ENCODE measurements around the gene KBTBD4. TPM values are rescaled to one million over a fixed set of nuclear protein-coding genes. Genes with fewer than 3 reads are reported as not detected.

KBTBD4 gene
- total RNA-seq, 2 experiments from 2014 or later: 11.9 to 18.4 TPM

- Mint-ChIP-seq H3K4me1 (peaks cover 4% of the 10 kb centered on the region), H3K27me3 (peaks cover 23% of the 10 kb centered on the region), H3K4me3 (no peak overlapping the region), H3K9me3 (ENCODE audit: low read depth) (no peaks in the 10 kb centered on the region), H3K36me3 (ENCODE audit: low read depth) (peaks cover 2% of the 10 kb centered on the region), H3K27ac (no peak overlapping the region)
- ATAC-seq (no peak), DNase-seq (no peak)
- intact Hi-C loops (cut with DNase I, micrococcal nuclease): no loop called here
- ChIA-PET POLR2A (no interaction called here), CTCF (no interaction called here)
Observed at GRCh38 chr11:47589977-47590861, 11.4 kb upstream of the KBTBD4 start.

GRCh38 chr11:47589584-47589976 is 10.8 kb upstream of the KBTBD4 start:
- Mint-ChIP-seq H3K4me3 (no peak overlapping the region), H3K9me3 (ENCODE audit: low read depth) (no peaks in the 10 kb centered on the region), H3K4me1 (peaks cover 4% of the 10 kb centered on the region), H3K27me3 (peaks cover 20% of the 10 kb centered on the region), H3K36me3 (ENCODE audit: low read depth) (peaks cover 7% of the 10 kb centered on the region), H3K27ac (no peak overlapping the region)
- POLR2A ChIA-PET: no interaction called here
- intact Hi-C loops (cut with DNase I, micrococcal nuclease): no loop called here
- ATAC-seq (no peak), DNase-seq (no peak)
- CTCF ChIA-PET: no interaction called here

- peaks cover 11% of the 10 kb centered on the region for H3K36me3 Mint-ChIP-seq (ENCODE audit: low read depth)
- peaks cover 17% of the 10 kb centered on the region for H3K27me3 Mint-ChIP-seq
- intact Hi-C loops (cut with DNase I, micrococcal nuclease): no loop called here
- H3K27ac Mint-ChIP-seq: no peak overlapping the region
- H3K4me3 Mint-ChIP-seq: no peak overlapping the region
- peaks cover 4% of the 10 kb centered on the region for H3K4me1 Mint-ChIP-seq
- no peaks in the 10 kb centered on the region for H3K9me3 Mint-ChIP-seq (ENCODE audit: low read depth)
- ATAC-seq (no peak), DNase-seq (no peak)
- CTCF ChIA-PET: no interaction called here
- POLR2A ChIA-PET: no interaction called here
Observed at GRCh38 chr11:47589118-47589517, 10.3 kb upstream of the KBTBD4 start.

- Mint-ChIP-seq H3K4me1 (no peaks in the 10 kb centered on the region), H3K36me3 (ENCODE audit: low read depth) (peaks cover 22% of the 10 kb centered on the region), H3K27me3 (peaks cover 6% of the 10 kb centered on the region), H3K9me3 (ENCODE audit: low read depth) (no peaks in the 10 kb centered on the region), H3K4me3 (no peak overlapping the region), H3K27ac (no peak overlapping the region)
- ChIA-PET POLR2A (interaction anchor here (0.6 kb wide), 1 partner anchor 47 kb away, joined by 3 read pairs; no protein-coding TSS in a partner anchor), CTCF (no interaction called here)
- intact Hi-C loops (cut with DNase I, micrococcal nuclease): no loop called here
- DNase-seq (no peak), ATAC-seq (no peak)
Observed at GRCh38 chr11:47587723-47588326, 9.1 kb upstream of the KBTBD4 start.

- CTCF ChIA-PET: no interaction called here
- Mint-ChIP-seq H3K36me3 (ENCODE audit: low read depth) (peaks cover 27% of the 10 kb centered on the region), H3K9me3 (ENCODE audit: low read depth) (no peaks in the 10 kb centered on the region), H3K27ac (no peak overlapping the region), H3K4me3 (no peak overlapping the region), H3K4me1 (no peaks in the 10 kb centered on the region), H3K27me3 (peaks cover 3% of the 10 kb centered on the region)
- ATAC-seq (no peak), DNase-seq (no peak)
- POLR2A ChIA-PET: interaction anchor here (0.6 kb wide), 1 partner anchor 48 kb away, joined by 3 read pairs; no protein-coding TSS in a partner anchor
- intact Hi-C loops (cut with DNase I, micrococcal nuclease): no loop called here
Observed at GRCh38 chr11:47587039-47587716, 8.4 kb upstream of the KBTBD4 start.

GRCh38 chr11:47586098-47586855 is 7.5 kb upstream of the KBTBD4 start, which contains the start of gene FAM180B:
Gene FAM180B (plus strand): TSS chr11:47586678. CDS start chr11:47586769, 91 bp downstream.
- CTCF ChIA-PET: interaction anchor here (1.1 kb wide), 1 partner anchor 33 kb away, joined by 3 read pairs; no protein-coding TSS in a partner anchor
- DNase-seq (no peak), ATAC-seq (no peak)
- Mint-ChIP-seq H3K36me3 (ENCODE audit: low read depth) (peaks cover 31% of the 10 kb centered on the region), H3K9me3 (ENCODE audit: low read depth) (no peaks in the 10 kb centered on the region), H3K27ac (no peak within 1 kb of the TSS), H3K4me1 (no peaks in the 10 kb centered on the region), H3K27me3 (no peaks in the 10 kb centered on the region), H3K4me3 (no peak within 1 kb of the TSS)
- intact Hi-C loops (cut with DNase I, micrococcal nuclease): no loop called here
- POLR2A ChIA-PET: no interaction called here

GRCh38 chr11:47583844-47584243 is 5.1 kb upstream of the KBTBD4 start:
- ATAC-seq: no peak
- H3K27ac Mint-ChIP-seq: no peak overlapping the region
- H3K27me3 Mint-ChIP-seq: no peaks in the 10 kb centered on the region
- no peak for DNase-seq
- POLR2A ChIA-PET: no interaction called here
- peaks cover 15% of the 10 kb centered on the region for H3K4me1 Mint-ChIP-seq
- no peaks in the 10 kb centered on the region for H3K9me3 Mint-ChIP-seq (ENCODE audit: low read depth)
- H3K4me3 Mint-ChIP-seq: no peak overlapping the region
- H3K36me3 Mint-ChIP-seq (ENCODE audit: low read depth): peaks cover 39% of the 10 kb centered on the region
- CTCF ChIA-PET: no interaction called here
- intact Hi-C loops (cut with DNase I, micrococcal nuclease): no loop called here

GRCh38 chr11:47577460-47578041 is 1.2 kb downstream of the KBTBD4 start:
- Mint-ChIP-seq H3K4me1 (peaks cover 41% of the 10 kb centered on the region), H3K4me3 (peak overlapping the region; percentile 87), H3K9me3 (ENCODE audit: low read depth) (no peaks in the 10 kb centered on the region), H3K27me3 (no peaks in the 10 kb centered on the region), H3K36me3 (ENCODE audit: low read depth) (peaks cover 48% of the 10 kb centered on the region), H3K27ac (peak overlapping the region; percentile 93)
- POLR2A ChIA-PET: interaction anchor here (0.8 to 1.9 kb wide), 3 partner anchors 12 to 26 kb away, joined by 3 to 14 read pairs (median 4); partner anchors contain the start of gene PTPMT1
- CTCF ChIA-PET: interaction anchor here (0.6 to 1.9 kb wide), 8 partner anchors 11 to 336 kb away, joined by 3 to 9 read pairs (median 4); partner anchors contain the start of gene CELF1
- no peak for DNase-seq
- intact Hi-C loops (cut with DNase I, micrococcal nuclease): loop anchor here (1.0 to 5.0 kb wide), 11 partner anchors 12 to 877 kb away; partner anchors contain the start of genes ACP2 (in 1 of the 2), ARFGAP2 (in 1 of the 2), ARHGAP1 (in 1 of the 2) and CELF1 (in 1 of the 2)
- no peak for ATAC-seq

- Mint-ChIP-seq H3K27me3 (no peaks in the 10 kb centered on the region), H3K9me3 (ENCODE audit: low read depth) (no peaks in the 10 kb centered on the region), H3K27ac (no peak overlapping the region), H3K4me3 (no peak overlapping the region), H3K36me3 (ENCODE audit: low read depth) (peaks cover 51% of the 10 kb centered on the region), H3K4me1 (peaks cover 24% of the 10 kb centered on the region)
- ChIA-PET POLR2A (interaction anchor here (0.5 kb wide), 1 partner anchor 19 kb away, joined by 3 read pairs; no protein-coding TSS in a partner anchor), CTCF (interaction anchor here (0.5 to 1.1 kb wide), 3 partner anchors 11 to 21 kb away, joined by 3 to 4 read pairs (median 3); no protein-coding TSS in a partner anchor)
- DNase-seq (no peak), ATAC-seq (no peak)
- intact Hi-C loops (cut with DNase I, micrococcal nuclease): no loop called here
Observed at GRCh38 chr11:47573321-47573720, 5.4 kb downstream of the KBTBD4 start.

GRCh38 chr11:47572715-47573255 is 6.0 kb downstream of the KBTBD4 start:
- H3K4me3 Mint-ChIP-seq: no peak overlapping the region
- intact Hi-C loops (cut with DNase I, micrococcal nuclease): no loop called here
- ChIA-PET POLR2A (no interaction called here), CTCF (interaction anchor here (0.7 to 1.1 kb wide), 2 partner anchors 9 to 18 kb away, joined by 3 read pairs; no protein-coding TSS in a partner anchor)
- H3K4me1 Mint-ChIP-seq: peaks cover 20% of the 10 kb centered on the region
- H3K27ac Mint-ChIP-seq: no peak overlapping the region
- no peaks in the 10 kb centered on the region for H3K27me3 Mint-ChIP-seq
- ATAC-seq (no peak), DNase-seq (no peak)
- peaks cover 50% of the 10 kb centered on the region for H3K36me3 Mint-ChIP-seq (ENCODE audit: low read depth)
- H3K9me3 Mint-ChIP-seq (ENCODE audit: low read depth): no peaks in the 10 kb centered on the region

Measured in activated CD4-positive, alpha-beta T cell treated with anti-CD3 and anti-CD28 coated beads for 36 hours (primary cell).